ENCODE results near the gene RALBP1.

RALBP1 gene

DNA sequence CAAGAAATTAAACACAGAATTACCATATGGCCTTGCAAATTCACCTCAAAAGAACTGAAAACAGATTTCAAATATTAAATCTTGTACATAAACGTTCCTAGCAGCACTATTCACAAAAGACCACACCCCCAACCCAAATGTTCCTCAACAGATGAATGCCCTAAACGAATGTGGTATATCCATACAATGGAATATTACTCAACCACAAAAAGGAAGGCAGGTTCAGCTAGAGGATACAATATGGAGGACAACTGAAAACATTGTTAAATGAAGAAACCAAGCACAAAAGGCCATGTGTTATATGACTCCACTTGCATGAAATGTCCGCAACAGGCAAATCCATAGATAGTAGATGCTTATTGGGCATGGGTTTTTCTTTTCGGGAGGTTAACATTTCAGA is 77.3 kb downstream of the RALBP1 start:
- no peak for DNase-seq (ENCODE audit: low read depth)
- in situ Hi-C loops (cut with HindIII; ENCODE audit: low sequenced_read_pairs), result no loop called here
- TF ChIP-seq, protein P1, sequence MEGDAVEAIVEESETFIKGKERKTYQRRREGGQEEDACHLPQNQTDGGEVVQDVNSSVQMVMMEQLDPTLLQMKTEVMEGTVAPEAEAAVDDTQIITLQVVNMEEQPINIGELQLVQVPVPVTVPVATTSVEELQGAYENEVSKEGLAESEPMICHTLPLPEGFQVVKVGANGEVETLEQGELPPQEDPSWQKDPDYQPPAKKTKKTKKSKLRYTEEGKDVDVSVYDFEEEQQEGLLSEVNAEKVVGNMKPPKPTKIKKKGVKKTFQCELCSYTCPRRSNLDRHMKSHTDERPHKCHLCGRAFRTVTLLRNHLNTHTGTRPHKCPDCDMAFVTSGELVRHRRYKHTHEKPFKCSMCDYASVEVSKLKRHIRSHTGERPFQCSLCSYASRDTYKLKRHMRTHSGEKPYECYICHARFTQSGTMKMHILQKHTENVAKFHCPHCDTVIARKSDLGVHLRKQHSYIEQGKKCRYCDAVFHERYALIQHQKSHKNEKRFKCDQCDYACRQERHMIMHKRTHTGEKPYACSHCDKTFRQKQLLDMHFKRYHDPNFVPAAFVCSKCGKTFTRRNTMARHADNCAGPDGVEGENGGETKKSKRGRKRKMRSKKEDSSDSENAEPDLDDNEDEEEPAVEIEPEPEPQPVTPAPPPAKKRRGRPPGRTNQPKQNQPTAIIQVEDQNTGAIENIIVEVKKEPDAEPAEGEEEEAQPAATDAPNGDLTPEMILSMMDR (IDR thresholded peaks at IDR 0.05; ENCODE audit: low read depth, low read length, missing control alignments), result no peak
- no peak overlapping the region for H3K4me3 ChIP-seq (ENCODE audit: low read depth, low read length)

DNA sequence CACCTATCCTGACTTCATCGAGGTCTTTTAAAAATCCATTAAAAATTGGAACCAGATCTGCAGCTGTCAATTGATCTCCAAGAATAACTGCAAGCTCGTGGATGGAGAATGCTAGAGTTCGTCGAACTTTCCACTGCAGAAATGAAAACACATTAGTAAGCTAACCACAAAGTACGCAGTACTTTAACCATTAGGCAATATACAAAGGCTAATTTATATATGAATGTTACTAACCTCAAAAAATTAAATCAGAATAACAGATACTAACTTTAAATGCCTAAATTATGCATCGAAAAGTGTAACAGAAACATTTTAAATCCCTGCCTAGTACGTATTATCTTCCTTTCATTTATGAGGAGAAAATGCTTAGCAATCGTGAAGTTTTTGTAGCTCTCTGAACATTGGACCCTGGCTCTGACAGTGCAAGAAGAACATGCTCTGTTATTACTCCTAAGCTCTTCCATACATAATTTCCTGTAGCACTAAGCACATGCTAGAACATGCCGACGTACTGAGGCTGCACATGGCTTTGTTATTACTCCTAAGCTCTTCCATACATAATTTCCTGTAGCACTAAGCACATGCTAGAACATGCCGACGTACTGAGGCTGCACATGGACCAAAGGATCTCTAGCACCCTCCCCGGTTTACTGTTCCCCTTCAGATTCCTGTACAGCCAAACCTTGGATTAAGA is 82.1 kb downstream of the RALBP1 start:
- in situ Hi-C loops (cut with HindIII; ENCODE audit: low sequenced_read_pairs), result no loop called here
- DNase-seq (ENCODE audit: low read depth), result no peak
- TF ChIP-seq, protein P1 (IDR thresholded peaks at IDR 0.05; ENCODE audit: low read depth, low read length, missing control alignments), result no peak
- H3K4me3 ChIP-seq (ENCODE audit: low read depth, low read length), result no peak overlapping the region

DNA sequence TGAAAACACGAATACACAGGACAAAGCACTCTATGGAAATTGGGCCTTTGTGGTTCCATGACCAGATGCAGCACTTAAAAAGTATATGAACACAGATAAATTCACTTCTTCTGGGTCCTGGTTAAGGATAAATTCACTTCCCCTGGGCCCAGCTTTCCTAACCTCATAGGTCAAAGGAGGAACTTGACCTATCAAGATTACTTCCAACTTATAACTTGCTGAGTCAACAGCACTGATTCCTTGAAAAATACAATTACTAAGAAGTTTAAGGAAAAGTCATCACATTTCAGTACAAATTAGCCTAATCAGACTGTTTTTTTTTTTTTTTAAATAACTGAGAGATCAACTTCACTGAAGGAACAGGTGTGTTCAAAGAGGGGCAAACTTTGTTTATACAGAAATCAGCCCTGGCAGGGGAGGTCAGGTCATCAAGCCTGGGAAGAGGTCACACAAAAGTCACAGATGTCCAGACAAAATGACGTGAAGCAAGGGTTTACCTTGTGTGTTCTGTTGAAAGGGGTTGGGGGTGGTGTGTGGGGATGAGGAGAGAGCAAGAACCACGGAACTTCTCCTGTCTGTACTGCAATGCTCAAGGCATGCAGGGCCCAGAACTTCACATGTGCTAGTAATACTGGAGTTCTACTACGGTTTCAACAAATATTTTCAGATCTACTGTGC is 83.2 kb downstream of the RALBP1 start:
- H3K4me3 ChIP-seq (ENCODE audit: low read depth, low read length), result no peak overlapping the region
- TF ChIP-seq, protein P1 (IDR thresholded peaks at IDR 0.05; ENCODE audit: low read depth, low read length, missing control alignments), result no peak
- in situ Hi-C loops (cut with HindIII; ENCODE audit: low sequenced_read_pairs), result no loop called here
- no peak for DNase-seq (ENCODE audit: low read depth)

DNA sequence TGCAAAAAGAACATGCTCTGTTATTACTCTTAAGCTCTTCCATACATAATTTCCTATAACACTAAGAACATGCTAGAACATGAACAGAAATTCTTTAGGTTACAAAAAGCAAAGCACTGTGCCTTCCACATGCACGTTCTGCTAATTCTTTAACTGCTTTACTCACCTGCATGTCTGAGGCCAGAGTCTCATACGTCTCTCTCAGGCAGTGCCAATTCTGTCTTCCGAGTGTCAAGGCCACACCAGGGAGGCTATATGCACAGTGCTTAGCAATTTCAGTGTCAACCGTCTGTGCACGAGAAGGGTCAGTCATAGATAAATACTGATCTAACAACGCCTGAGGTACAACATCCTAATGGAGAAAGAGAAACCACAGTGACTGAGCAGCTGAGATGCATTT is 83.9 kb downstream of the RALBP1 start:
- H3K4me3 ChIP-seq (ENCODE audit: low read depth, low read length), result no peak overlapping the region
- in situ Hi-C loops (cut with HindIII; ENCODE audit: low sequenced_read_pairs), result no loop called here
- TF ChIP-seq, protein P1 (IDR thresholded peaks at IDR 0.05; ENCODE audit: low read depth, low read length, missing control alignments), result no peak
- no peak for DNase-seq (ENCODE audit: low read depth)

DNA sequence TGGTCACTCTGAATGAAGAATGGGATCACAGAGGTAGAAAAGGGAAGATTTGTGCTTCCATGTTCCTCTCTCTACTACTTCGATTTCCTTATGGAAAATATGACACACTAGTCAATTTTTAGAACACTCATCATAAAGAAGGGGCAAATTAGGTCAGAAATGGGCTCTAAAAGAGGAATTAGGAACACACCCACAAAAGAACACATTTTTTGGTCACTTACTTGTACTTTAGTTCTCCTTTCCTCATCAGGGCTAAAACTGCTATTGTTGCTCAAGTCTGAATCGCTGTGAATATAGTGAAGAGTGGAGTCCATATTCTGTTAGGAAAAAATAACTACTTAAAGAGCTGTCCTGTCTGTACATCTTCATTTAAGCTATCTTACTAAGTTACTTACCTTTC is 86.4 kb downstream of the RALBP1 start:
- DNase-seq (ENCODE audit: low read depth), result no peak
- in situ Hi-C loops (cut with HindIII; ENCODE audit: low sequenced_read_pairs), result no loop called here
- no peak overlapping the region for H3K4me3 ChIP-seq (ENCODE audit: low read depth, low read length)
- TF ChIP-seq, protein P1 (IDR thresholded peaks at IDR 0.05; ENCODE audit: low read depth, low read length, missing control alignments), result no peak

DNA sequence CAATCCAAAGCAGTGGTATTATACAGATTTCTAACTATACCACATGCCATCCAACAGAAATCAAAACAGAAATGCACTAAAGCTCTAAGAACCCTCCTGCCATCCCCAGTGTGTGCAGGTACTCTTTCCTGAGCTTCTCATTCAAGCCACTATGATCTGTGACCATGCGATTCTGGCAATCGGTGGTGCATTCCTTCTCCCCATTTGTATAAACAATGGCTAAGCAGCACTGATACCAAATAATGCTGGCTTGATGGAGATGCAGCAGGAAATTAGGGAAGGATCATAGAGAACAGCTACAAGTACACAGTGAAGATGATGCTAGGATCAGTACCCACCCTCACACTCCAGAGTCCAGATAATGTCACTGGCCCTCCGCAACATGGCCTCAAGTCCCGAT is 87.3 kb downstream of the RALBP1 start:
- no peak for DNase-seq (ENCODE audit: low read depth)

More for the DNA sequence above, 87.3 kb downstream of the RALBP1 start:
- H3K4me3 ChIP-seq (ENCODE audit: low read depth, low read length), result no peak overlapping the region
- TF ChIP-seq, protein P1 (IDR thresholded peaks at IDR 0.05; ENCODE audit: low read depth, low read length, missing control alignments), result no peak
- in situ Hi-C loops (cut with HindIII; ENCODE audit: low sequenced_read_pairs), result no loop called here

Measured in astrocyte of the cerebellum (primary cell).